SIG-M5 (cell line): ENCODE measurements around the gene FBXO8.

Experiments used
- DNase-seq: peaks from one replicate; lab custom pipeline; 2025; lab: John Stamatoyannopoulos, UW

FBXO8 gene

GRCh38 chr4:174244441-174244840 lies 39.0 kb downstream of the FBXO8 start:
- DNase-seq = no peak

GRCh38 chr4:174241162-174241561 lies 42.3 kb downstream of the FBXO8 start:
- no peak for DNase-seq

GRCh38 chr4:174236359-174236758 lies 47.1 kb downstream of the FBXO8 start:
- no peak for DNase-seq

GRCh38 chr4:174230680-174231079 lies 52.8 kb downstream of the FBXO8 start:
- DNase-seq = no peak

- DNase-seq = no peak
Measured at GRCh38 chr4:174230148-174230547, 53.3 kb downstream of the FBXO8 start.

GRCh38 chr4:174228988-174229387 lies 54.5 kb downstream of the FBXO8 start:
- DNase-seq = no peak

- DNase-seq = no peak
Measured at GRCh38 chr4:174225349-174226049, 58.0 kb downstream of the FBXO8 start.

- DNase-seq = no peak
Measured at GRCh38 chr4:174224550-174224949, 58.9 kb downstream of the FBXO8 start.

- no peak for DNase-seq
Measured at GRCh38 chr4:174222266-174222872, 61.1 kb downstream of the FBXO8 start.

- no peak for DNase-seq
Measured at GRCh38 chr4:174218127-174218790, 65.2 kb downstream of the FBXO8 start.

- no peak for DNase-seq
Measured at GRCh38 chr4:174217273-174218126, 66.0 kb downstream of the FBXO8 start.

- DNase-seq = no peak
Measured at GRCh38 chr4:174216799-174217272, 66.6 kb downstream of the FBXO8 start.

- no peak for DNase-seq
Measured at GRCh38 chr4:174215961-174216680, 67.3 kb downstream of the FBXO8 start.

GRCh38 chr4:174215057-174215456 lies 68.4 kb downstream of the FBXO8 start:
- DNase-seq = no peak

- DNase-seq = no peak
Measured at GRCh38 chr4:174214101-174214878, 69.2 kb downstream of the FBXO8 start.

GRCh38 chr4:174213731-174214100 lies 69.8 kb downstream of the FBXO8 start:
- no peak for DNase-seq

GRCh38 chr4:174212061-174212460 lies 71.4 kb downstream of the FBXO8 start:
- DNase-seq = no peak

- no peak for DNase-seq
Measured at GRCh38 chr4:174211622-174212044, 71.8 kb downstream of the FBXO8 start.

- no peak for DNase-seq
Measured at GRCh38 chr4:174210952-174211490, 72.4 kb downstream of the FBXO8 start.

- no peak for DNase-seq
Measured at GRCh38 chr4:174210354-174210753, 73.1 kb downstream of the FBXO8 start.

GRCh38 chr4:174209341-174209740 lies 74.1 kb downstream of the FBXO8 start:
- DNase-seq = no peak
